Smooth muscle cell (in vitro differentiated cells): Measurements from ENCODE around the gene SPIB. TPM values are rescaled to one million over a fixed set of nuclear protein-coding genes. Genes with fewer than 3 reads are reported as not detected.
A peak's percentile ranks its signal among the peaks of the same experiment; 100 is the strongest.

Experiments
- DNase-seq: peaks from one replicate; lab custom pipeline; 2025; ENCODE audit not compliant: unreplicated experiment; lab: John Stamatoyannopoulos, UW
- H2AFZ ChIP-seq: fragments of 200-600 bp; sonication (generic); 2 replicates; pipeline ENCODE4 v1.6.0; 2016; ENCODE audit warnings: antibody characterized with exemption, low read depth, mild to moderate bottlenecking
- H3F3A ChIP-seq: fragments of 200-600 bp; sonication (generic); 2 replicates; pipeline ENCODE4 v1.6.0; 2017; ENCODE audit warnings: antibody characterized with exemption, low read depth
- H3K27ac ChIP-seq: fragments of 200-600 bp; sonication (generic); 2 replicates; pipeline ENCODE4 v1.5.1; 2016; ENCODE audit warnings: low read depth, mild to moderate bottlenecking
- H3K27me3 ChIP-seq: fragments of 200-600 bp; sonication (generic); 2 replicates; pipeline ENCODE4 v1.6.1; 2016; ENCODE audit warnings: low read depth, mild to moderate bottlenecking
- H3K36me3 ChIP-seq: fragments of 200-600 bp; sonication (generic); 2 replicates; pipeline ENCODE4 v1.5.1; 2016; ENCODE audit warnings: low read depth
- H3K4me1 ChIP-seq: fragments of 200-600 bp; sonication (generic); 2 replicates; pipeline ENCODE4 v1.5.1; 2016; ENCODE audit warnings: low read depth
- H3K4me2 ChIP-seq: fragments of 200-600 bp; sonication (generic); 2 replicates; pipeline ENCODE4 v1.6.0; 2016; ENCODE audit warnings: mild to moderate bottlenecking
- H3K4me3 ChIP-seq: fragments of 200-600 bp; sonication (generic); 2 replicates; pipeline ENCODE4 v1.5.1; 2016; ENCODE audit warnings: mild to moderate bottlenecking
- H3K79me2 ChIP-seq: fragments of 200-600 bp; sonication (generic); 2 replicates; pipeline ENCODE4 v1.6.0; 2016; ENCODE audit warnings: low read depth, mild to moderate bottlenecking
- H3K9ac ChIP-seq: fragments of 200-600 bp; sonication (generic); 2 replicates; pipeline ENCODE4 v1.6.0; 2016; ENCODE audit warnings: low read depth
- H3K9me3 ChIP-seq: fragments of 200-600 bp; sonication (generic); replicated peaks from 2 replicates; pipeline ENCODE4 v1.5.1; 2016; ENCODE audit warnings: low read depth
- H4K20me1 ChIP-seq: fragments of 200-600 bp; sonication (generic); 2 replicates; pipeline ENCODE4 v1.6.0; 2016; ENCODE audit warnings: low read depth
- CTCF ChIP-seq: fragments of 200-600 bp; sonication (generic); IDR thresholded peaks from 2 replicates; pipeline ENCODE4 v1.5.1; 2017; ENCODE audit warnings: borderline replicate concordance, mild to moderate bottlenecking, antibody characterized with exemption; ENCODE audit not compliant: insufficient read depth, poor library complexity, severe bottlenecking
- WGBS: methylation state at CpG from one replicate; pipeline ENCODE4 v1.1.7; 2016; ENCODE audit warnings: low lambda C conversion rate; 5-methylcytosine and 5-hydroxymethylcytosine counted together
- polyA plus RNA-seq: library from polyadenylated mRNA; unstranded; fragments of >200 nt; fragmentation: Nextera tagmentation; extraction: Ambion mirVana; gene quantifications from 2 replicates; pipeline ENCODE4 v1.2.1, GENCODE V29; 2016
- total RNA-seq: library from RNA; depleted of rRNA; stranded (reverse); fragments of >200 nt; gene quantifications from 2 replicates; pipeline ENCODE4 v1.2.3, GENCODE V29; 2014

SPIB gene
- total and polyA plus RNA-seq, 2 experiments from 2014 or later = not detected

GRCh38 chr19:50383001-50383851 lies 35.5 kb upstream of the SPIB start:
- Histone ChIP-seq H3K4me1 (no peaks in the 10 kb centered on the region), H2AFZ (no peak overlapping the region), H3K4me3 (peak overlapping the region; percentile 76), H3K9ac (peak overlapping the region; percentile 8), H3K27me3 (no peaks in the 10 kb centered on the region), H4K20me1 (peaks cover under 1% of the 10 kb centered on the region), H3K9me3 (no peaks in the 10 kb centered on the region), H3F3A (peaks cover 5% of the 10 kb centered on the region), H3K4me2 (peak overlapping the region; percentile 95), H3K79me2 (peaks cover 14% of the 10 kb centered on the region), H3K27ac (peak overlapping the region; percentile 29), H3K36me3 (no peaks in the 10 kb centered on the region)
- TF ChIP-seq CTCF = no peak
- no peak for DNase-seq
- 55% methylated on average over 21 of the region's 21 CpGs for WGBS

GRCh38 chr19:50383852-50384684 lies 34.7 kb upstream of the SPIB start, which contains the start of gene POLD1:
Gene POLD1, plus strand, starts transcription at chr19:50384347. Its CDS starts 14,505 bp downstream, at chr19:50398852.
- Histone ChIP-seq H3F3A (peaks cover 5% of the 10 kb centered on the region), H3K4me2 (peak within 1 kb of the TSS; percentile 95), H3K27me3 (no peaks in the 10 kb centered on the region), H2AFZ (no peak within 1 kb of the TSS), H3K27ac (peak within 1 kb of the TSS; percentile 71), H3K36me3 (no peaks in the 10 kb centered on the region), H3K9me3 (no peaks in the 10 kb centered on the region), H3K4me3 (peak within 1 kb of the TSS; percentile 76), H4K20me1 (no peaks in the 10 kb centered on the region), H3K79me2 (peaks cover 21% of the 10 kb centered on the region), H3K9ac (peak within 1 kb of the TSS; percentile 73), H3K4me1 (no peaks in the 10 kb centered on the region)
- peak; percentile 94 for DNase-seq
- under 1% methylated on average over 64 of the region's 78 CpGs for WGBS
- TF ChIP-seq CTCF = no peak

GRCh38 chr19:50384685-50385535 lies 33.8 kb upstream of the SPIB start:
- Histone ChIP-seq H3K9ac (peak overlapping the region; percentile 73), H3F3A (peaks cover 5% of the 10 kb centered on the region), H3K9me3 (no peaks in the 10 kb centered on the region), H2AFZ (no peak overlapping the region), H3K4me2 (peak overlapping the region; percentile 95), H4K20me1 (no peaks in the 10 kb centered on the region), H3K4me3 (peak overlapping the region; percentile 76), H3K27ac (peak overlapping the region; percentile 71), H3K36me3 (no peaks in the 10 kb centered on the region), H3K27me3 (no peaks in the 10 kb centered on the region), H3K79me2 (peaks cover 24% of the 10 kb centered on the region), H3K4me1 (no peaks in the 10 kb centered on the region)
- TF ChIP-seq CTCF = no peak
- 16% methylated on average over 26 of the region's 26 CpGs for WGBS
- DNase-seq = no peak
